Tibial artery (tissue), 4 donors: ENCODE measurements around the gene EML3.
A peak's percentile ranks its signal among the peaks of the same experiment; 100 is the strongest.

Source experiments
- DNase-seq, 2 donors: peaks; one replicate each; pipeline ENCODE4 v3.0.0-alpha.2; 2019
- H3K27ac ChIP-seq, 2 donors: fragments of 200-600 bp; sonication (generic) in 1 of 2; 1 replicate in 1 of 2; 2 replicates in 1 of 2; pipeline ENCODE4 v1.5.1; 2018 to 2019; ENCODE audit warnings: mild to moderate bottlenecking in 1 of 2
- H3K27me3 ChIP-seq, 2 donors: fragments of 200-600 bp; sonication (generic) in 1 of 2; one replicate each; pipeline versions ENCODE4 v1.5.1 to v1.6.0; 2016 to 2019
- H3K36me3 ChIP-seq, 3 donors: fragments of 200-600 bp; sonication (generic) in 2 of 3; one replicate each; pipeline ENCODE4 v1.5.1; 2016 to 2019; ENCODE audit warnings: mild to moderate bottlenecking in 2 of 3
- H3K4me1 ChIP-seq, 4 donors: fragments of 200-600 bp; sonication (generic) in 2 of 4; 1 replicate in 3 of 4; 2 replicates in 1 of 4; pipeline ENCODE4 v1.5.1; 2016 to 2019
- H3K4me3 ChIP-seq, 2 donors: fragments of 200-600 bp; sonication (generic) in 1 of 2; 1 replicate in 1 of 2; 2 replicates in 1 of 2; pipeline ENCODE4 v1.5.1; 2018 to 2019; ENCODE audit warnings: mild to moderate bottlenecking in 2 of 2
- H3K9me3 ChIP-seq, 3 donors: fragments of 200-600 bp; sonication (generic) in 1 of 3; one replicate each; pipeline ENCODE4 v1.5.1; 2016 to 2019
- CTCF ChIP-seq, 2 experiments: fragments of 200-600 bp in 1 of 2; fragments of 450-650 bp in 1 of 2; IDR thresholded peaks; one replicate each; pipeline ENCODE4 v1.5.1; 2017 to 2019; ENCODE audit warnings: antibody characterized with exemption in 2 of 2, mild to moderate bottlenecking in 1 of 2, moderate library complexity in 1 of 2
- intact Hi-C: fragments of 100-400 bp; cut with DNase I; formaldehyde crosslinking; loops from one replicate; pipeline ENCODE4 v1.15.0; 2023; ENCODE audit warnings: low total_unique reads

EML3 gene

DNA sequence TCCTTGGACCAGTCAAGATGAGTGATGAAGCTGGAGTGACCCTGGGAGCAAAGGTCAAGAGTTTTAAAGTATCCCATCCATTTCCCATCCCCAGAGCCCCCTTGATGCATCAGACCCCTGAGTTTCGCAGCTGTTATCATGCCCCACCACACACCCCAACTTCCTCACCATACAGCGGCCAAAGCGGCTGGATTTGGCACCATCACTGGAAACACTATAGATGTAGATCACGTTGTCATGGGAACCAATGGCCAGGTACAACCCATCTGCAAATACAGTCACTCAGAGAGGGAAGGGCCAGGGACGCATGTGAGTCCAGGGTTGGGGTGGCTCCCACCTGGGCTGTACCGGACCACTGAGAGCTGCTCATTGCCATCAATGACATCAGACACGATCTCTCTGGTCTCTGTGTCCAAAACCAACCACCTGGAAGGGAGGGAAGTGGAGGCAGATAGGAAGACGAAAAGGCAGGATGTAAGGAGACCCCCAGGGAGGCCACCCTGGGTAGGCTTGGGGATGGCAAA lies 8.7 kb downstream of the EML3 start:
- Histone ChIP-seq H3K27me3 (no peaks in the 10 kb centered on the region), H3K4me3 (no peak overlapping the region), H3K36me3 (peaks cover 20 to 51% (median 35%) of the 10 kb centered on the region in 3 donors), H3K4me1 (peaks cover 7 to 35% (median 27%) of the 10 kb centered on the region in 4 donors), H3K9me3 (no peaks in the 10 kb centered on the region), H3K27ac (peak overlapping the region; percentile 98 to 99)
- TF ChIP-seq CTCF (IDR thresholded peaks at IDR 0.05) = no peak
- intact Hi-C loops = no loop called here
- DNase-seq = no peak

GRCh38 chr11:62603072-62603408 lies 9.5 kb downstream of the EML3 start:
- Histone ChIP-seq H3K9me3 (no peaks in the 10 kb centered on the region), H3K27me3 (no peaks in the 10 kb centered on the region), H3K36me3 (peaks cover 17 to 51% (median 32%) of the 10 kb centered on the region in 3 donors), H3K27ac (peak overlapping the region; percentile 98 to 99), H3K4me1 (peaks cover 7 to 43% (median 31%) of the 10 kb centered on the region in 4 donors), H3K4me3 (peak overlapping the region; percentile 96 to 99)
- peak in 1 of 2 donors; percentile 84 for DNase-seq
- TF ChIP-seq CTCF (IDR thresholded peaks at IDR 0.05) = peak in 1 of 2 experiments; percentile 0
- intact Hi-C loops = no loop called here

- DNase-seq = peak; percentile 86 to 89
- no peaks in the 10 kb centered on the region for H3K9me3 ChIP-seq
- no peaks in the 10 kb centered on the region for H3K27me3 ChIP-seq
- H3K4me3 ChIP-seq = peak overlapping the region; percentile 96 to 99
- peak in 1 of 2 experiments; percentile 17 for TF ChIP-seq CTCF (IDR thresholded peaks at IDR 0.05)
- peaks cover 7 to 43% (median 31%) of the 10 kb centered on the region in 4 donors for H3K4me1 ChIP-seq
- peak overlapping the region; percentile 98 to 99 for H3K27ac ChIP-seq
- intact Hi-C loops = no loop called here
- peaks cover 22 to 51% (median 33%) of the 10 kb centered on the region in 3 donors for H3K36me3 ChIP-seq
Observed at GRCh38 chr11:62602141-62603071, 10.2 kb downstream of the EML3 start.

GRCh38 chr11:62601372-62602140 lies 11.0 kb downstream of the EML3 start, which contains the start of gene MTA2:
TSS of gene MTA2 (minus strand) at chr11:62601865. CDS start at chr11:62601450, 415 bp downstream.
- Histone ChIP-seq H3K4me1 (peaks cover 7 to 43% (median 31%) of the 10 kb centered on the region in 4 donors), H3K36me3 (peaks cover 29 to 52% (median 35%) of the 10 kb centered on the region in 3 donors), H3K27me3 (no peaks in the 10 kb centered on the region), H3K27ac (peak within 1 kb of the TSS; percentile 98 to 99), H3K9me3 (no peaks in the 10 kb centered on the region), H3K4me3 (peak within 1 kb of the TSS; percentile 96 to 99)
- DNase-seq = peak; percentile 95 to 99
- no peak for TF ChIP-seq CTCF (IDR thresholded peaks at IDR 0.05)
- intact Hi-C loops = no loop called here

- H3K36me3 ChIP-seq = peaks cover 31 to 52% (median 39%) of the 10 kb centered on the region in 3 donors
- intact Hi-C loops = no loop called here
- no peaks in the 10 kb centered on the region for H3K9me3 ChIP-seq
- TF ChIP-seq CTCF (IDR thresholded peaks at IDR 0.05) = no peak
- DNase-seq = peak; percentile 49 to 82
- H3K4me3 ChIP-seq = peak overlapping the region; percentile 96 to 99
- H3K27me3 ChIP-seq = no peaks in the 10 kb centered on the region
- H3K4me1 ChIP-seq = peaks cover 7 to 43% (median 31%) of the 10 kb centered on the region in 4 donors
- H3K27ac ChIP-seq = peak overlapping the region; percentile 98 to 99
Observed at GRCh38 chr11:62601122-62601371, 11.5 kb downstream of the EML3 start.
